Upper lobe of right lung (tissue), 1 donor: ENCODE measurements around the gene CNN2. TPM values are rescaled to one million over a fixed set of nuclear protein-coding genes. Genes with fewer than 3 reads are reported as not detected.

ENCODE experiments used
- ATAC-seq: fragments of 200-7000 bp; cut with Tn5 transposase; one replicate; pipeline ENCODE4 v1.9.1; 2020; ENCODE audit warnings: mild to moderate bottlenecking, moderate library complexity
- DNase-seq: peaks from one replicate; pipeline ENCODE4 v3.0.0-alpha.2; 2020
- H3K27ac ChIP-seq: fragments of 200-600 bp; one replicate; pipeline ENCODE4 v1.8.0; 2022
- H3K27me3 ChIP-seq: fragments of 200-600 bp; one replicate; pipeline ENCODE4 v1.8.0; 2022; ENCODE audit warnings: mild to moderate bottlenecking
- H3K36me3 ChIP-seq: fragments of 200-600 bp; one replicate; pipeline ENCODE4 v1.8.0; 2022
- H3K4me1 ChIP-seq: fragments of 200-600 bp; one replicate; pipeline ENCODE4 v1.8.0; 2022
- H3K4me3 ChIP-seq: fragments of 200-600 bp; one replicate; pipeline ENCODE4 v1.8.0; 2022; ENCODE audit warnings: mild to moderate bottlenecking
- H3K9me3 ChIP-seq: fragments of 200-600 bp; one replicate; pipeline ENCODE4 v1.8.0; 2022
- CTCF ChIP-seq: fragments of 200-600 bp; IDR thresholded peaks from one replicate; pipeline ENCODE4 v1.8.0; 2022; ENCODE audit warnings: antibody characterized with exemption
- intact Hi-C: fragments of 100-400 bp; cut with DNase I; formaldehyde crosslinking; loops from one replicate; pipeline ENCODE4 v1.11.0; 2022
- total RNA-seq: library from RNA; stranded (reverse); fragmentation: NEBNext Ultra II Directional; extraction: Animal tissue kit (Norgen Biotek cat#: 25700); gene quantifications from one replicate; pipeline ENCODE4 v1.2.1, GENCODE V29; 2021
- donor health status: DM: no; HTN: yes; CAD: no; lungs with severe emphysema.

The CNN2 gene
- total RNA-seq, 1 donor from 2014 or later, result 220 TPM

GRCh38 chr19:1007399-1008251 lies 18.8 kb upstream of the CNN2 start:
- H3K4me1 ChIP-seq, result no peaks in the 10 kb centered on the region
- peaks cover 12% of the 10 kb centered on the region for H3K27me3 ChIP-seq
- no peaks in the 10 kb centered on the region for H3K9me3 ChIP-seq
- H3K4me3 ChIP-seq, result no peak overlapping the region
- DNase-seq, result no peak
- peaks cover 34% of the 10 kb centered on the region for H3K36me3 ChIP-seq
- no peak for ATAC-seq
- no peak for TF ChIP-seq CTCF
- no peak overlapping the region for H3K27ac ChIP-seq
- intact Hi-C loops, result no loop called here

- ATAC-seq (no peak), DNase-seq (no peak)
- Histone ChIP-seq H3K4me3 (no peak overlapping the region), H3K27me3 (peaks cover 4% of the 10 kb centered on the region), H3K36me3 (peaks cover 42% of the 10 kb centered on the region), H3K9me3 (no peaks in the 10 kb centered on the region), H3K27ac (no peak overlapping the region), H3K4me1 (no peaks in the 10 kb centered on the region)
- intact Hi-C loops, result no loop called here
- TF ChIP-seq CTCF, result no peak
Measured at GRCh38 chr19:1008268-1009040, 18.0 kb upstream of the CNN2 start.

DNA sequence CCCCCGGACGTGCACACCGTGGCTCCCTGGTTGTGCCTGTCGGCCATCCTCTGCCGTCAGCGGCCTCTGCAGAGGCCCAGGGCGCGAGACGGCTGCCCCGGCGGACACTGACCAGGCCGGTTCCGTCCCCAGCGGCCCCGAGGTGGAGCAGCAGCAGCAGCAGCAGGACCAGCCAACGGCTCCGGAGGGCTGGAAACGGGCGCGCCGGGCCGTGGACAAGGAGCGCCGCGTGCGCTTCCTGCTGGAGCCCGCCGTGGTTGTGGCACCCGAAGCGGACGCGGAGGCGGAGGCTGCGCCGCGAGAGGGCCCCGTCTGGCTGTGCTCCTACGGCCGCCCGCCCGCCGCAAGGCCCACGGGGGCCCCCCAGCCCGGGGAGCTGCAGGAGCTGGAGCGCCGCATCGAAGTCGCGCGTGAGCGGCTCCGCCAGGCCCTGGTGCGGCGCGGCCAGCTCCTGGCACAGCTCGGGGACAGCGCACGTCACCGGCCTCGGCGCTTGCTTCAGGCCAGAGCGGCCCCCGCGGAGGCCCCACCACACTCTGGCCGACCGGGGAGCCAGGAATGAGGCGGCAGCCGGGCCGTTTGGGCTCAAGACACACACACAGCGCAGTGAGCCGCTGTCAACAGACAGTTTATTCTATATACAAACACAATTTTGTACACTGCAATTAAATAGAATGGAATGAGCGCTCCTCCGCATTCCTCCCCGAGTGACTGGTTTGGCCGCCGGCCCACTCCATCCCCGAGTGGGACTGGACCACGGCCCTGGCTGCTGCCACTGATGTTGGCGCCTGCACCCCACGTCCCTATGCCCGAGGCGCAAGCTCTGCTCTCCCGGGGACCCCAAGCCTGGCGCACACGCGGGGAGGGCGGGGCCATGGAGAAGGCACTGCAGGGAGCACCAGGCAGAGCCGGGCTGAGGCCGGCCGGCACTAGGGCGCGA lies 17.1 kb upstream of the CNN2 start:
- Histone ChIP-seq H3K4me1 (no peaks in the 10 kb centered on the region), H3K36me3 (peaks cover 51% of the 10 kb centered on the region), H3K27ac (peak overlapping the region; percentile 36), H3K27me3 (no peaks in the 10 kb centered on the region), H3K4me3 (no peak overlapping the region), H3K9me3 (no peaks in the 10 kb centered on the region)
- TF ChIP-seq CTCF, result no peak
- ATAC-seq (peak; percentile 7), DNase-seq (no peak)
- intact Hi-C loops, result no loop called here

DNA sequence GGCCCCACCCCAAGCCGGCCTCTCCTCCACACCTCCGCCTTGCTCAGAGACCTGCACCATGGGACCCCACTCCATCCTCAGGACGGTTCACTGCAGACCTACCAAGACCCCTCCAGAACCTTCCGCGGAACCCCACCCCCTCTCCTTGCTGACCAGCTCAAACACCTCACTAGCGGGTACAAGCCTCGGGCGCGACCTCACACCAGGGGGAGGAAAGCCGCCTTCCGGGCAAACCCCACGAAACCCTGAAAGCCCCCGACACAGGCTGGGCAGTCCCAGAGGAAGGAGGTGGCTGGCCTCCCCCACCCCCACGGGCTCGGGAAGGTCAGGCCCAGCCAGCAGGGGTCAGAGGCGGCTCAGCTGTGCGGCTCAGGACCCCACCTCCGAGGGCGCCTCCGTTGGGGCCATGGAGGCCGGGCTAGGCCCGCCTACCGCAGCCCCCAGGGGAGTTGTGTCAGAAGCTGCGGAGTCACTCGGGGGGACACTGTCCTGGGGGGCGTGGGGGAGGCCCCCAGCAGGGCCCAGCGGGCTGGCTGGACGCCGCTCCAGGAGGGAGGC lies 16.3 kb upstream of the CNN2 start:
- Histone ChIP-seq H3K27ac (peak overlapping the region; percentile 36), H3K9me3 (no peaks in the 10 kb centered on the region), H3K4me1 (no peaks in the 10 kb centered on the region), H3K4me3 (no peak overlapping the region), H3K36me3 (peaks cover 52% of the 10 kb centered on the region), H3K27me3 (no peaks in the 10 kb centered on the region)
- intact Hi-C loops, result no loop called here
- TF ChIP-seq CTCF, result no peak
- DNase-seq (no peak), ATAC-seq (no peak)
